ENCODE data around the gene PRICKLE2.
"Not testable (repeated sequence)": the region's sequence is repeated elsewhere in the genome, so short reads cannot be mapped to it uniquely, and the experiment has no call there.

PRICKLE2 gene

DNA sequence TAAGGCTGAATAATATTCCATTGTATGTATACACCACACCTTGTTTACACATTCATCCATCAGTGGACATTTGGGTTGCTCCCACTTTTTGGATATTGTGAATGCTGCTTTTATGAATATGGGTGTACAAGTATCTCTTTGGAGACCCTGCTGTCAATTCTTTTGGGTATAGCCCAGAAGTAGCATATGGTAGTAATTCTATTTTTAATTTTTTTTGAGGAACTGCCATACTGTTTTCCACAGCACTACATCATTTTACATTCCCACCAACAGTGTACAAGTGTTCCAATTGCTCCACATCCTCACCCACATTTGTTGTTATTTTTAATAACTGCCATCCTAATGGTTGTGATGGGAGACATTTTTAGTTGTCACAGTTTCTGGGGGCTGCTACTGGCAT is 132.1 kb downstream of the PRICKLE2 start:
- no peak for DNase-seq

DNA sequence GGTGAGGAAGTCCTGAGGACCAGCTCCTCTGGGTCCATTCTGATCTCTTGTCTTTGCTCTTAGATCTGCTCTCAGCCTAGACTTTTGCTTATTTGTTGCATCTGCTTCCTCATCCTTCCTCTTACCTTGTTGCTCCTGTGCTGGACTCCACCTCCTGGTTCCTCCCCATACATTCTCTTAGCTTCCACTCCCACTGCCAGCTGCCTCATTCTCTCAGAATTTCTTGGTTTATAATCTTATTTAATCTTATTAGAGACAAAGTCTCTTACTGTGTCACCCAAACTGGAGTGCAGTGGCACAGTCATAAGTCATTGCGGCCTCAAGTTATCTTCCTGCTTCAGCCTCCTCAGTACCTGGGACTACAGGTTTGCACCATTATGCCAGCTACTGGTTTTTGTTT is 133.8 kb downstream of the PRICKLE2 start:
- no peak for DNase-seq

DNA sequence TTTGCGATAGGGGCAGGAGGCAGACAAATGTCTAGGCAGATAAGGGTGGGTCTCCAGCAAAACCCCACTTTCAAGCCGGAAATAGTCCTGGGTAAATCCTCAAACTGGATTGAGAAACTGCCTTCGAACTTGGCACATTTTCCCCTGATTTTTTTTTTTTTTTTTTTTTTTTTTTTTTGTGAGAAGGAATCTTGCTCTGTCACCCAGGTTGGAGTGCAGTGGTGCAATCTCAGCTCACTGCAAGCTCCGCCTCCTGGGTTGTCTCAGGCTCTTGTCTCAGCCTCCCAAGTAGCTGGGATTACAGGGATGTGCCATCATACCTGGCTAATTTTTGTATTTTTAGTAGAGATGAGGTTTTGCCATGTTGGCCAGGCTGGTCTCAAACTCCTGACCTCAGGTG is 135.9 kb downstream of the PRICKLE2 start:
- DNase-seq, result not testable (repeated sequence)

DNA sequence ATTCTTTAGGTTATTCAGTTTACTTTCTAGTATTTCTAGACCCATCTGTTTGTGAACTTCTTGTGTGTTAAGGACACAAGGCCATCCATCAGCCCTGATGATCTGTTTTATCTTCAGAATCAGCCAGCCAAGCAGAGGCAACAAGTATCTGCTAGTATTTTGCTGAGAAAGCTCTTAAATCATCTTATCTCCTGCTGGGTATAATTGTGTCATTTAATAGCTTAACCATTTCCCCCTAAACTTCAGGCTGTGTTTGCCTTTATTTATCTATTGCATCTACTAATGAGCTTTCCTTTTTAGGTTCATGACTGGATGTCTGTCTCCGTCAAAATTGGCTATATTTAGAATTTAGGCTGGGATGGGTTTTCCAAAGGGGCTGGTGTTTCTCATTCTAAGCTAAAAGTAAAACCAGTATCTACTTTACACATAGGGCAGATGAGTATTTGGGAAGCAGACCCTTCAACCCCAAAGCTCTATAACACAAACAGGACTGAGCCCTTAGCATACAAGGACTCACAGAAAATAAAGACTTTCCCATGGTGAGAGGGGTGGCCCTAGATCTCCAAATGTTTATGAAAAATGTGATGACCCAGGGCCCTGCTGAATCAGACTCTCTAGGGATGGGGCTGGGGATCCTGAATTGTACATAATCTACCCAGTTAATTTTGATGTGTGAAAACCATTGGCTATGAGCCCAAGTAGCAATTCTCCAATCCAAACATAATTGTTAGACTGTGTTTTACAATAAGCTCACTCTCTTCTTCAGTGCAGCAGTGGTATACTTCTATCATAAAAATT is 136.7 kb downstream of the PRICKLE2 start:
- peak; percentile 61 for DNase-seq

DNA sequence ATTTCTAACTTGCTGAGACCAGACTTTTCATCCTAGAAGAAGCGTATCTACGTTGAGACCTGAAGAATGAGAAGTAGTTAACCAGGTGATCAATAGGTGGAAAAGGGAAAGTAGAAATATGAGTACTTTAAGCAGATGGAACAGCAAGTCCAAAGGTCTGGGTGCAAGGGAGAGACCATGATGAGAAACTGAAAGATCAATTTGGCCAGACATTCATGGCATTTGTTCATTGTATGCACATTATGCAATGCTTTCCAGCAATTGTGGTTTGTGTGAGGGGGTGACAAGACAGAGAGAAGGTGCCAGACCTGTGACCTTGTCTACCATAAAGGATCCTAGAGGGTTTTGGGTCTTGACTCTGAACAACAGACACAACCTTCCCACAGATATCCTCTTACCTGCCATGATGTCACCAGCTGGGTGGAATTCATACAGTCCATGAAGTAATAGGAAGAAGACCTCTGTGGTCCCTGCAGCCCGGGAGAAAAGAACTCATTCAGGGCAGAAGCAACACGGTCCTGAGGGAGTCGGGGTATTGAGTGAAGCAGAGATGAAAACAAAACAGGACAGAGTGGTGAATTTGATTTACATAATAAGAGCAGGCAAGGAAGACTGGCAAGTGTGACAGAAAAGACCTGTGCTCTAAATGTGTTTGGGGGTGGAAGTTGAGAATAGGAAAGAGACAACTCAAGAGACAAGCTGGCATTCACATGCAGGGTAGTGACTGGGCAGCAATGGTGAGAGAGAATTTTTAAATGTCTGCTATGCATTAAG is 138.6 kb downstream of the PRICKLE2 start:
- no peak for DNase-seq

DNA sequence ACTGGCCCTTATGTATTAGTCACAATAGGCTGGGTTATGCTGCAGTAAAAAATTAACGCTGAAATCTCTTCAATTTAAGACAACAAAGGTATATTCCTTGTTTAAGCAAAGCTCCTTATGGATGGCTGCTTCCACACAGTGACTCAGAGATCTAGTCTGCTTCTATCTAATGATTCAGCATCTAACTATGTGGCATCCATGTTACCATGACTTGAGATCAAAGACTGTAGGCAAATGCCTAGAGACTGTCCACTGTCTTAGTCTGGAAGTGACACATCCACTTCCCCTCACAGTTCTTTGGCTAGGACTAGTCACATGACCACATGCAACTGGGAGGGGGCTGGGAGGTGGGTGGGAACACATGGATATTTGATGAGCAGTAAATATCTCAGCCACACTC is 140.6 kb downstream of the PRICKLE2 start:
- no peak for DNase-seq

DNA sequence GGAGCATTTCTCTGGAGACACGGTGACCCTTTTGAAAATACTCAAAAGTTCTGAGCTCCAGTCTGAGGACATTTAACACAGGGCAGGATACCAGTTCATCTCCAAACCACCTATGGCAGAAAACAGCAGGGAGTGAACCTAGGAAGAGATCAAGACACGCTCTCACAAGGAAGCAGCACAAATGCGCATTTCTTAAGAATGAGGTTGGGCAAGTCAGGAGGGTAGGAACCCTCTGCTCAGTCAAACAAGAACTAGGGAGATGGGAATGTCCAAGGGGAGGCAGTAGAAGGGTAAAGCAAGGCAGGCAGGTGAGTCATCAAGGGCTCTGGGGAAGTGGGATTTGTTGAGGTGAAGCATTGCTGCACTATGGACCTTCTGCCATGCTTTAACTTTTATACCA is 141.7 kb downstream of the PRICKLE2 start:
- DNase-seq, result no peak

DNA sequence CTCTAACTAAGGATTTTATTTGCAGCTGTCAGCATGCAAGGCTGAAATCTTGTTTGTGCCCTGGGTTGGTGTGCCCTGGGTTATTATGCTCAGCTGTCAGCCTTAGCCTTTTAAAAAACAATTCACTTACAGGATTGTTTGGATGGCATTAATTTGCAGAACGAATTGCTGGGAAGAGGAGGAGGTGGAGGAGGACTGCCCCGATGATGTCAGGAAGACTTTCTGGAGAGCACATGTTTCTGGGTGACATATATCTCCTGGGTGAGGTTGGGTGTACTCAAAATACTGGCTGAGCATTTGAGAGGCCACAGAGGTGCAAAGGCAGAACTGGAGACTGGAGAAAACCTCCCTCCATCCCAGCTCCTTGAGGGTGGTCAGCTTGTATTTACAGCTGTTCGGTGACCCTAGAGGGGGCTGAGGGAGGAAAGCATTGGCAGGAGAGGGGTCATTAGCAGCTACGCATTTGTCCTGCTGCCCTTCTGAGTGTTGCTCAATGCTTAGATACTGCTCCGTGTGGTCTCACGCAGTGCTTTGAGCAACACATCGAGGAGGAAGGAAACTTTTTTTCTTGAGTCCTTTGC is 142.2 kb downstream of the PRICKLE2 start:
- no peak for DNase-seq

DNA sequence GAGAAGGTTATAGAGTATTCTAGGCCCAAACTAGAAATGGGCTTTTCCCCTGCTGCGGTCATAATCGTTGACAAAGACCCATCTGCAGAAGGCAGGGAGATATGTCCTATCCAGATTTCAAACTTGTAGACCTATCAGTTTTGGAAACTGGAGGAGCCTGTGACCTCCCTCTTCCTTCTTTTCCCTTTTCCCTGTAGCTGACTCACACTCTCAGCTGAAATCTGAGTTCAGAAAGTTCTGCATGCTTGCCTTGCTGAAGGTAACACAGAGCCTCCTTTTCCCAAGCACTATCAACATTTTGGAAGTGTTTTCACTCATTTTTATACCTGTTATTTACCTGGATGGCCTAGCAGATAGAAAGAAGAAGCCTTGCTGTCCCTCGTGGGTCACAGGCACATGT is 142.9 kb downstream of the PRICKLE2 start:
- no peak for DNase-seq

DNA sequence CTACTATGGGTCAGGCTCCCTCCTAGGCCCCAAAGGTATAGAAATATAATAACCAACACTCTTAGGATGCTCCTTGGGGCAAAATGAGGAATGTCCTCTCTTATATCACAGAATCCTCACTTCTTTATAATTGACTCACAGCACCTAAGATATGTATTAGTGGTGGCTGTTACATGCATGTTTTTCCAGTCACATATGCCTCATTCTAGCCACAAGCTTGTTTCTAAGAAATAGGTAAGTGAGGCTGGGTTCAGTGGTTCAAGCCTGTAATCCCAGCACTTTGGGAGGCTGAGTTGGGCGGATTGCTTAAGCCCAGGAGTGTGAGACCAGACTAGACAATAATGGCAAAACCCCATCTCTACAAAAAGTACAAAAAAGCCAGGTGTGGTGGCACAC is 144.0 kb downstream of the PRICKLE2 start:
- DNase-seq, result no peak

DNA sequence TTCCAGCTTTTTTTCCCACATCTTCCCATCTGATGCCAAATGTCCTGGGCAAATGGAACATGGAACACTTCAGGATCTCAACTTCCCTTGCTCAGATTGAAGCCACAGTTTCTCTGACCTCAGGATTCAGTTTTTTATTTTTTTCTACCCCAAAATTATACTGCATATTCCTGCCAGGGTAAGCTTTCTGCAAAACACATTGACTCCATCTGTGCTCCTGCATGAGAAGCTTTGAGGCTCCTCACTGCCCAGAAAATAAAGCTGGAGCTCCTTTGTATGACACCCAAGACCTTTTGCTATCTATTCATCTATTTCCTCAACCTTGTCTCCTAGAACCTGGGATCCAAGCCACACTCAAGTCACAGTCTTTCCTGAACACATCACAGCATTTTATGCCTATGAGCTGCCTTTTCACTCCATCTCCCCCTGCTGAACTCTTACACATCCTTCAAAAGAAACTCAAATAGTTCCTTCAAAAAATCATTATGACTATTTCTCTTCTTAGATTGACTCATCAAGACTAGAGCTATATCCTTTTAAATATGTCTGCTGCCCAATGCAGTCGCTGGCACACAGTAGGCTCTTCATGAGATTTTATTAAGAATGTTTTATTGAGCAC is 144.5 kb downstream of the PRICKLE2 start:
- no peak for DNase-seq

DNA sequence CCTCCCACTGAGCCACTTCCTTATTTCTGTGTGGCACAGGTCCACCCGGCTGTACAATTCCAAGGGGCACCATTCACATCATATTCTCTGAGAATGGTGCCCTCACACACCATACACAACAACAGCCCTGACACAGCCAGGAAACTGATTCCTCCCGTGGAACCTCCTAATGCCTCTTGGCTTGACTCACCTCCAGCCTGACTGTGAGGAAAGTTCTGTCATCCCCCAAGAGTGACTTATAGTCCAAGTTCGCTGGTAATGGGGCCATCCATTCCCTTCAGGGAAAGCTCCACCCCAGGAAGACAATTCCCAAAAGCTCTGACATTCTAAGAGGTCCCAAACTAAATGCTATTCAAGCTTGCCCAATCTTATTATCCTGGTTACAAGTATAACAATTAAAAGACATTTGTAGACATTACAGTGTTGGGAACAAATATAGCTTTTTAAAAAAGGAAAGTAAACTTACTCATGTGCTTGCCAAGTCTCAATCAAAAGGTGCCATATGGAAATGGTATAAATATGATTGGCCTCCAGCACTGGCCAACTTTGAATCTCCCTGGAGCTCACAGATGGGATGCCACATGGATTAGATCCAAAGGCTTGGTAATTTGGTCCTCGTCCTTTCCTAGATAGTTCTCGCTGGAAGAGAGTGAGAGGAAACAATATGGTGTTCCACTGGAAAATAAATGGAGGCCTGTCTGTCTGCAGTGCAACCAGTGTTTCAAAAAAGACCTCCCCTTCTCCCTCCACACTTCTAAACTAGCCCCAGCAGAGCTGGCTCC is 145.7 kb downstream of the PRICKLE2 start:
- DNase-seq, result no peak

DNA sequence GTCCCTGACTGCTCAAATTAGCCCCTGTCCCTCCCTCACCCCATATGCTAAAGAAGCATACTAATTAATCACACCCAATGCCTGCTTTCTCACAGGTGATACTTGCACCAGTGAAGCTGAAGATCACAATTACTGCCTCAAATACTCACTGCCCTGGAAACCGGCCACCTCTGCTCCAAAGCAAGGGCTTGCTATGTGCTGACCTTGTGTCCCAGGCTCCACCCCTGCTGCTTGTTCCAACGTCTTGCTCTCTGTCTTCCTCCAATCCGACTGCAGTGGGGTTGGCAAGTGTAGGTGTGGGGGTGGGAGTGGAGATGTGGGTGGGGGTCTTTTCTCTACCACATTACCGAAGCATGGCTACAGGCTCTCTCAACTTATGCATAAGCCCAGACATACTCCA is 146.3 kb downstream of the PRICKLE2 start:
- no peak for DNase-seq

DNA sequence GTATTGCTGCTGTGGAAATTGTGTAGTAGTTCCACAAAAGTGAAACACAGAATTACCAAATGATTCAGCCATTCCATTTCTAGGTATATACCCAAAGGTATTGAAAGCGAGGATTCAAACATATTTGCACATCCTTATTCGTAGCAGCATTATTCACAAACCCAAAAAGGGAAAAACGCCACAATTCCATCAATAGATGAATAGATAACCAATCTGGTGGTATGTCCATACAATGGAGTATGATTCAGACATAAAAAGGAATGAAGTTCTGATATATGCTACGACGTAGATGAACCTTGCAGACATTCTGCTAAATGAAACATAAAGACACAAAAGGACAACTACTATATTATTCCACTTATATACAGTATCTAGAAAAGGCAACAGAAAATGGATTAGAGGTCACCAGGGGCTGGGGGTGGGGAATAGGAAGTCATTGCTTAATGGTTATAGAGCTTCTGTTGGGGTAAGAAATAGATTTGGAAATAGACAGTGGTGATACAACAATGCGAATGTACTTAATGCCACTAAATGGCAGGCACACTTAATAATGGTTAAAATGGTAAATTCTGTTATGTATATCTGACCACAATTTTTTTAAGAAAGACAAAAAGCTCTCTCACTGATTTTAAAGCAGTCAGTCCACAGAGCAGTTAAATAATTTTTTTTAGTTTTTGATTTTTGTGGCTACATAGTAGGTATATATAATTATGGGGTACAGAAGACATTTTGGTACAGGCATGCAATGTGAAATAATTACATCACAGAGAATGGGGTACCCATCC is 150.2 kb downstream of the PRICKLE2 start:
- DNase-seq, result no peak

DNA sequence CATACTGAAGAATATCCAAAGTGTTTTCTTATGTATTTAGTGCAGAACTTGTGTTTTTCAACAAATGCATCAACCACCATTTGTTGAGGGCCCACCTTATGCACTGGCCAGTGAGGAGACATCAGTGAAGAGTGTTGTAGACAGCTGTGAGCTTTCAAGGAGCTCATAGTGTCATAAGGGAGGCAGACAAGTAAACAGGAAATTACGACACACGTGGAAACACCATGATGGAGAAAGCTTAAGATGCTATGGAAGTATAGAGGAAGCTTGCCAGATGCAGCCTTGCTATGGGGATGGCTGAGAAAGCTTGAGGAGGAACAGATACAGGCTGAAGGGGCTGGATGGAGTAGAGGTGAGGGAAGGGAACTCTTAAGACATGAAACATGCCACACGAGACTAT is 151.2 kb downstream of the PRICKLE2 start:
- no peak for DNase-seq

DNA sequence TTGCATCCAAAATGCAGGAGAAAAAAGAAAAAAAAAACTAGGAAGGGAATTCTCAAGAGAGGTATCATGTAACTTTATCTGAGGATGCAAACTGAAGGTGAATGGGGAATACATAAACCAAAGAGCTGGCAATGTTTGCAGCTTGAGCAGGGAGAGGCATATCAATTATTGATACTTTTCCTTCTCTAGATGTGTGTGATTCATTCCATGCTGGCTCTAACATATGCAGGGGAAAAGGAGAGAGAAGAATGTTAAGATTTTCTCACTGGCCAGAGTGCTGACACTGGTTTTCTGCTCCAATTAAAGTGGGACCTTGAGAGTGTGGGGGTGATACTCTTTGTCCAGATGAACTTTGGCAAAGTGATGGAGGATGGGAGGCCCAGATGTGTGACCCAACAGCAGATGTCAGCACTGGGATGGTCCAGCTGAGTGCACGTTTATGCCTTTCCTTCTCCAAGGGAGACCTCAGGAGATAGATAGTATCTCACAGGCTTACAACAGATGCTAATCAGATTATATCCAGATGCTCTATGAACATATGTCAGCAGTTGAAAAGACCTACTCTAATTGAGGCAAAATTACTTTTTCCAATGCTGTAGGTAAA is 152.0 kb downstream of the PRICKLE2 start:
- DNase-seq, result no peak

DNA sequence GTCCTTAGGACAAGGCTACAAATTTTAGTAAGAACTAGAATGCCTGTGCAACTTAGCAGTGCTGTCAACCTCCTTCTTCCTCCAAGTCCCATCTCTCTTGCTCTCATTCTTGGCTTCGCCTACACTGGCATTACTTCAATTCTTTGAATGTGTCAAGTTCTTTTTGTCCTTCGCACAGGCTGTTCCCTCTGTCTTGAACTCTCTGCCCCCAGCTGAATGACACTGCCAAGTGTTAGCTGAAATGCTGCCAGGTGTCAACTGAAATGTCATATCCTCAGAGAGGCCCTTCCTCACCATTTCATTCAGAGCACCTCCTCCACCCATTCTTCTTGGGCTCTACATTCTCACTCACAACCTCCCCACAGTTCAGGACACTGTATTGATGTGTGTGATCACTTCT is 153.1 kb downstream of the PRICKLE2 start:
- DNase-seq, result no peak

DNA sequence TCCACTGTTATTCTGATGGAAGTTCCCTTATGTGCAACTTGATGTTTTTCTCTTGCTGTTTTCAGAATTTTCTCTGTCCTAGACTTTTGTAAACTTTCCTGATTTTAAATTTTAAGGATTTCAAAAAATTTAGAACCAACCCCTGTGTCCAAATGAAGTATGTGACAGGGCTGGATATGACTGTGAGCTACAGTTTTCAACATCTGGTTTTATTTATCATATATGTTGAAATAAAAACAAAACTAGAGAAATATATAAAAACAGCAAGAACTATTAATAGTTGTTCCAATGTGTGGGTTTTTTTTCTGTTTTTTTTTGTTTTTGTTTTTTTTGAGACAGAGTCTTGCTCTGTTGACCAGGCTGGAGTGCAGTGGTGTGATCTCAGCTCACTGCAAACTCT is 154.6 kb downstream of the PRICKLE2 start:
- DNase-seq, result no peak

DNA sequence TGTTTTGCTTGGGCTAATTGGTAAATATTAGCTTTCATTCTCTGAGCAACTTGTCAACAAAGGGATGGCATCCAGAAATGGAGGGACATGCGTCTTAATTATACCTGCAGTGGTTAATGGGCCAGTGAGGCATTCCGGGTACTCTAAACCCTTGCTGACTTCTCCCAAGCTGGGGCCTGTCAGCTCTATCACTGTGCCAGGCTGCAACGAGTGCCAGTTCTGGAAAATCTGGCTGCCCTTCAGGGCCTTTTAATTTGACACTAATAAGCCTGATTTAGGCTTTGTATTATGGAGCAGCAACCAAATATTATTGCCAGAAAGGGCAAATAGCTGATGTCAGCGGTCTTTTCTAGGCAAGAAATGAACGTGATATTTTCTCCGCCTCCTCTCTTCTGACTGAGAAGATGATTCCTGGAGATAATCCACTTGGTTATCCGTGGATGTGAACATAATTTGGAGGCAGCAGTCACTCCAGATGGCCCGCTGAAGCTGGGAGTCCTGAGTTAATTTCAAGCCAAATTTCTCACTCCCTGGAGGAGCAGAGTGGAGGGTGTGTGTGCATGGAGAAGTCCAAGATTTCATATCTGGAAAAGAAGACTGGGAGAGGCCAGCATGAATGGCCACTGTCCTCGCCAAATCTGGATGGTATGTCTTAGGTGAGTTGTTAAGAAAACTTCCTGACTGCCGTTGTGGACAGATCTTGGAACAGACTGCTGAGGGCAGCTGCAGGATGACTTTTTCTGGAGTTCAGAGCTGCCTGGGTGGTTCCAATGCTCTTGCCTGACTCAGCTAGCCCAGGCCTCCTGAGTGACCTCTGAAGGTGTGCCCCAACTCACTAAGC is 157.5 kb downstream of the PRICKLE2 start:
- DNase-seq, result peak; percentile 29

DNA sequence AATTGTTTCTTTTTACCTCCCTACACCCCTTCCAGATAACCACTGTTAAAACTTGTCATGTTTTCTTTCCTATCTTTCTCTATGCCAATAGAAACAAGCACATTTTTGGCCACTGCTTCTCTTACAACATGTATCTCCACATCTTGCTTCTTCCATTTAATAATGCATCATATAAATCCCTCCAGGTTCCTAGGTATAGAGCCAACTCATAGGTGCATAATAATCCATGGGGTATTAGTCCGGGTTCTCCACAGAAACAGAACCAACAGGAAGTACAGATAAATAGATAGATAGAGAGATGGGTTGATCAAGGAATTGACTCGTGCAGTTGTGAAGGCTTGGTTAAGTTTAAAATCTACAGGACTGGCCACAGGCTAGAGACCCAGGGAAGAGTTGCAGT is 160.5 kb downstream of the PRICKLE2 start:
- DNase-seq, result no peak

Measured in NCI-H1105 treated with DMSO at 0.1 percent for 48 hours (cell line).